Activated naive CD4-positive, alpha-beta T cell treated with Interleukin-2 at 50 U/mL for 16 hours (primary cell): ENCODE data around the gene EGFL7.

Experiments
- DNase-seq: peaks from one replicate; pipeline ENCODE4 v3.0.0-alpha.2; 2020

EGFL7 gene

DNA sequence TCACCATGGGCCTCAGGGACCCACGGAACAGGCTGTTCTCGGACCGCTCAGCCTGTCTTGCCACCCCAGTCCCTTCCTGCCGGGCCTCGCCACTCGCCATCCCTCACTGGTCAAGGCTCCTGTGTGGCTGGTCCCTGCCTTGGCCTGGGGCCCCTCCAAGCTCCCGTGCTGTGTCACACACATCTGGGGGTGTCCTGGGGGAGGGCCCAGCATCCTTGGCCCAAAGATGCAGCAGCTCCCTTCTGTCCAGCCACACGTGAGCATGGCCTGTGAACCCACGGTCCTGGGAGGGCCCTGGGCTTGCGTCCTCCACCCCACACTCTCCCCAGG, 425 bp upstream of the EGFL7 start:
- DNase-seq = no peak

DNA sequence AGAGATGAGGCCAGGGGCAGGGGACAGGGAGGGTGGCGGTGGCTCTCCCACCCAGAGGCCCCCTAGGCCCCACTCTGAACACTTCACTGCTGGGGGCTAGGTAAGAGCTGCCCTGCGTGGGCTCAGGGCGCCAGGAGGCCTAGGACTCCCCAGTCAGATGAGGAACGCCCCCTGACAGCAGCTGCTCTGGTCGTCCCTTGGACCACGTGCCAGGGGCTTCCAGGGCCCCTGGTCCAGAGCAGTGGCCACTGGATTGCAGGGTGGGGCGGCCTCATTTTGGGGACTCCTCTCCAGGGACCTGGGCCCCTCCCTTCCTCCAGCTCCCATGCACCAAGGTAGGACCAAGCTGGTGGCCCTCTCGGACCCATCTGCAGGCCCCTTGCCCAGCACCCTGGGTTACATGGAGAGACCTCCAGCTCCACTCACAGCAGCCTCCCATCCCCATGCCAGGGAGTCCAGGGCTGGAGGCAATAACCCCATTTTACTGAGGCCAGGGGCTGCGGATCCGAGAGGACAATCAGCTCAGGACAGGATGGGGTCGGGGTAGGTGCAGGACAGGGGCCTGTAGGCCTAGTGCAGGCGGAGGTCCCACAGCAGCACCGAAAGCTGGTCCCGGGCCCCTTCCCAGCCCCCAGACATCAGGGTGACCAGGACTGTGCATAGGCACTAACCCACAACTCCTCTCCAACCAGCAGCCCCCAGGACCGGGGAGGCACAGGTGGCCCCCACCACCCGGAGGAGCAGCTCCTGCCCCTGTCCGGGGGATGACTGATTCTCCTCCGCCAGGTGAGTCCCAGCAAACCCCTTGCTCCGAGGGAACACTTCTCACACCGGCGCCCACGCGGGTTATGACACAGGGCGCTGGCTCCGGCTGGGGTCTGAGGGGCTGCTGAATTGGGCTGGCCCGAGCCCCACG, 1.5 kb downstream of the EGFL7 start:
- no peak for DNase-seq

DNA sequence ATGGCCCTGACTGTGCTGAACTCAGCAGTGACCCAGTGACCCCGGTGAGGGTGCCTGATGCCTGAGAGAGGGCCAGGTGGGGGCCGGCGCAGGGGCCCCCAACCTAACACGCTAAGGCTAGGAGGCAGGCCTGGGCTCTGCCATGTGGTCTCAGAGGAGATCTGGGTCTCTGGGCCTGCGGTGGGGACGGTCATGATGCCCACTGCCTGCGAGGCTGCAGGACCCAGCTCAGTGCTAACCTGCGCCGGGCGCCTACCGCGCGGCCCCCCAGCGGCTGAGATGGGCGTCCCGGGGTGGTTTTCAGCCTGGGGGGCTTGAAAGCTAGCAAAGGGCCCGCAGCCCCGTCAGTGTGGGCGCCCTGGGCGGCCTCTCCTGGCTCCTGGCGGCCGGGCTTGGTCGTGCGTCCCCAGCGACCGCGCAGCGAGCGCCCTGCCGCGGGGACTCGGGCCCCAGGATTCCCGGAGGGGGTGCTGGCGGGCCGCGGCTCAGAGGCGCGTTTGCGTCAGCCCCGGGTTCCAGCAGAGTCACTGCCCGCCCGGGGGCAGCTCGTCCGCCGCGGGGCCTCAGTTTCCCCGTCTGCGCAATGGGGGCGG, 2.5 kb downstream of the EGFL7 start:
- peak; percentile 24 for DNase-seq

DNA sequence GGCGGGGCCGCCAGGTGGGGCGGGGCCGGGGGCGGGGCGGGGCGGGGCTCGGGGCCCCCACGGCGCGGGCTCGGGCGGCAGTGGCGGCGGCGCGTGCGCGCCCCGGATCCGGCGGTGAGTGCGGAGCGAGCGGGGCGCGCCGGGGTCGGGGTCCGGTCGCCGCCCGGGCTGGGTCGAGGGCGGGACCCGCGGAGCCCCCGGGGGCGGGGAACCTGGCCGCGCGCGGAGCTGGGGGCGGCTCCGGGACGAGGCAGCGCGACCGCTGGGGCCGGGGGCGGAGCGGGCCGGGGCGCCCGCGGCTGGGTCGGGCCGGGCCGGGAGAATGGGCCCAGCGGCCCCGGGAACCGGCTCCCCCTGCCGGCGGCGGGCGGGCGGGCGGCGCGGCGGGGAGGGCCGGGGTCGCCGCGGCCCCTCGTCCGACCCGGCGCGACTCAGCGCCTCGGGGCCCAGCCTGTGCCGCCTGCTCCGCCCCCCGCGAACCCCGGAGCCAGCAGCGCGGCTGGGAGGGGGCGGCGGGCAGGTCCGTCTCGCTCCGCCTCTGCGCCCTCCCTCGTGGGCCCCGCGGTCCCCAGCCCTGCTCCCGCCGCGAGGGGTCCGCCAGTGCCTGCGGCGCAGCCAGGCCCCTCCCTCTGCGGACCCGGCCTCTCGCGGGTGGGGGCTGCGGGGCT, 3.1 kb downstream of the EGFL7 start:
- peak; percentile 26 for DNase-seq

DNA sequence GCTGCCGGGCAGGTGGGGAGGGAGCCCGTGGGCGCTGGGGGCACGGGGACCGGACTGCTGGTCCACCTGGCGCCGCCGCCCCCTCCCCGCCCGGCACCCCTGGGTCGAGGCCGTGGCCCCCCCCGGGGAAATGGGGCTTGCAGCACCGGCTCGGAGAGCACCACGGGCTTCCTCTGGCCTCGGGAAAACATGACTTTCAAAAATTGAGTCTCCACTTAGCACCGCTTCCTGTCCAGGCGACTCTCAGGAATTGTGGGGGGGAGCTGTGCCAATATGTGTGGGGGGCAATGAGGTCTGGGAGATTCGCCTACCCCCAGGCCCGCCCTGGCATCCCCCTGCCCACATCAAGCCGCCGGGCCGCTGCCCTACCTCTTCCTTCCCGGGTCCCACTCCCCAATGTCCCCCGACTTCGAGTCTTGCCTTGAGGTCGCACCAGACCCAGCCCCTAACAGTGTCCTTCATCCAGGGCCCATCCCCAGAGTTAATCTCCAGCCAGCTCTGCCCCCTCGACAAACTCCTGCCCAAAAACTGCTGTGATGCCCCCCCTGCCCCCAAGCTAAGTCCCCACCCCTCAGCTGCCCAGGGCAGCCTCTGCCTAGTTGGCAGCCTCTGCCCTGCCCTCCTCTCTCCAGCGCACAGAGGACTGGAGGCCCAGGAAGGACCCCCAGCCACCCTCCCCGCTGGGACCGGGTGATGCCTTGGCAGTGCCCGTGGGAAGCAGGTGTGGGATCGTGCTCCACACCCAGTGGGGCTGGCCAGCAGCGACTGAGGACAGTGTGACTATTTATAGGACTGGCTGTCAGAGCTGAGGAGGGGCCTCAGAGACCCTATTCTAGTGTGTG, 3.9 kb downstream of the EGFL7 start:
- no peak for DNase-seq

DNA sequence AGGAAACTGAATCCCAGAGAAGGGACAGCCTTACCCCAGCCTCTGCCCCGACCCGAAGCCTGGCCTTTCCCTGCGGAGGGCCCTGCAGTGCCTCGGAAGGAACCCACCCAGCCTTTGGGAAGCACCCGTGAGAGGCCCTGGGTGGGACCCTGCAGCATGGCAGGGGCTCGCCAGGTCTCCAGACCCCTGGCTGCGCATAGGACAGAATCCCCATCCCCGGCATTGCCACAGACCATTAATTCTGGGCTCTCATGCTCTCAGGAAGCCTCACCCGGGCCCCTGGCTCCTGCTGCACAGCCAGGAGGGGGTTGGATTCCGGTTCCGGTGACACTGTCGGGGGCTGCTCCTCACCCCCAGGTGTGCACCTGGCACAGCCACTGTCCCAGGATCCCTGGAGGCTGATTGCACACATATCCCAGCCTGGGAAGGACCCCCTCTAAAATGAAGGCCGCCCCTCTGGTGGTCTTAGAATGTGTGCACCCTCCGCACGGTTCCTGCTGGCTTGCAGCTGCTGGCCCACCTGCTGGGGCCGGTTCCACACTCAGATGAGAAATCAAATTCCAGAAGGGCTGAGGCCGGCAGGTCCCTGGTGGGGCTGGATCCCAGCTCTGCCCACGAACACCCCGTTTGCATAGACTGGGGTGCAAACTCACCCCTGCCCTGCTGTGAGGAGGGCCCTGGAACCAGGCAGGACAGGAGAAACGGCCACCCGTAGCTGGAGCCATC, 4.7 kb downstream of the EGFL7 start:
- DNase-seq = no peak

DNA sequence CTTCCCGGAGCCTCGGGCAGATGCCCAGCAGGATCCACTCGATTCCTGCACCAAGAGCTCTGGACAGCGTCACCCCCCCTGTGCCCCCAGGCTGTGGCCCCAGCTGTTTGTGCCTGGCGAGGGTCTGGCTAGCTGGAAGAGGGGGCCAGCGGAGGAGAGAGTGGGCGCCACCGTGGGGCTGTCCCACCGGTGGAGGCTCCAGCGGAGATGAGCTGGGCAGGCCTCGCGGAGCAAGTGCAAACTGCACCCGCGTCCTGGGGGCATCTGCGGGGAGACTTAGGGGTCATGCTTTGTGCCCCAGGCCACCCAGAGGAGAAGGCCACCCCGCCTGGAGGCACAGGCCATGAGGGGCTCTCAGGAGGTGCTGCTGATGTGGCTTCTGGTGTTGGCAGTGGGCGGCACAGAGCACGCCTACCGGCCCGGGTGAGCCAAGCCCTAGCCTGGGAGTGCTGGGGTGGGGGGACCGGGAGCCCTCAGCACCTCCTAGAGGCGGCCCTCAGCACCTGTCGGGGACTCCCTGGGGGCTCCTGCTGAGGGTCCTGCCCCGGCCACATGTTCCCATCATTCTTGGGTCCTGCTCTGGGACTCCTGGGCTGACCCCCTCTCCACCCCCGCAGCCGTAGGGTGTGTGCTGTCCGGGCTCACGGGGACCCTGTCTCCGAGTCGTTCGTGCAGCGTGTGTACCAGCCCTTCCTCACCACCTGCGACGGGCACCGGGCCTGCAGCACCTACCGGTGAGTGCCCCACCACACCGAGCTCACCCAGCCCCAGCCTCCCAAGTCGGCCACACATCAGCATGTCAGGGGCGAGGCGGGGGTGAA, 5.4 kb downstream of the EGFL7 start:
- DNase-seq = no peak

DNA sequence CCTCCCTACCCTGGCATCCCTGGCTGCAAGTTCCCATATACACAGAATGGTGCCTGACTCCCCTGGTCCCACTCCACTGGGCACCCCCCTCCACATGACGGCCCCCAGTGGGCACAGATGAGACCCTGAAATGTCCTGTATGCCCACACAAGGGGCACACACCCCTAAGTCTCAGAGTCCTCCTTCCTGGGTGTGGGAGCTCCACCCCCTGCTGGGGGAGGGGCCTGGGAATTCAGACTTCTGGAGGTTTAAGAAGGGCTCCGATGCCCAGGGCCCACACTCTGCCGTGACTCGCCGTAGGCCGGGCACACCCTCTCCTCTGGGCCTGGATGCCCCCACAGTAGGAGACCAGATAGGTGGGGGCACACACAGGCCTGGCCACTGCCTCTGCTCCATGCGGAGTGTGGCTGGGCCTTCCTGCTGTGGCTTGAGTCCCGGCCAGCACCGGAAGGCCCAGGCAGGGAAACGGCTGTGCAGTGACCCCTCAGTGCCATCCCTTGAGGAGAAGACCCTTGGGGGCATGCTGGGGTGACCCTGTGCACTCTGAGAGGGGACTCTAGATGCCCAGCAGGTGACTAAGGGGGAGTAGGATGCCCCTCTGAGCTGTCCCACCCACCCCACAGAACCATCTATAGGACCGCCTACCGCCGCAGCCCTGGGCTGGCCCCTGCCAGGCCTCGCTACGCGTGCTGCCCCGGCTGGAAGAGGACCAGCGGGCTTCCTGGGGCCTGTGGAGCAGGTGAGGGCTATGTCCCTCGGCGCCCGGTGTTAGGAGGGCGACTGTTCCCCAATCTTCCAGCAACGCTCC, 6.5 kb downstream of the EGFL7 start:
- DNase-seq = no peak

DNA sequence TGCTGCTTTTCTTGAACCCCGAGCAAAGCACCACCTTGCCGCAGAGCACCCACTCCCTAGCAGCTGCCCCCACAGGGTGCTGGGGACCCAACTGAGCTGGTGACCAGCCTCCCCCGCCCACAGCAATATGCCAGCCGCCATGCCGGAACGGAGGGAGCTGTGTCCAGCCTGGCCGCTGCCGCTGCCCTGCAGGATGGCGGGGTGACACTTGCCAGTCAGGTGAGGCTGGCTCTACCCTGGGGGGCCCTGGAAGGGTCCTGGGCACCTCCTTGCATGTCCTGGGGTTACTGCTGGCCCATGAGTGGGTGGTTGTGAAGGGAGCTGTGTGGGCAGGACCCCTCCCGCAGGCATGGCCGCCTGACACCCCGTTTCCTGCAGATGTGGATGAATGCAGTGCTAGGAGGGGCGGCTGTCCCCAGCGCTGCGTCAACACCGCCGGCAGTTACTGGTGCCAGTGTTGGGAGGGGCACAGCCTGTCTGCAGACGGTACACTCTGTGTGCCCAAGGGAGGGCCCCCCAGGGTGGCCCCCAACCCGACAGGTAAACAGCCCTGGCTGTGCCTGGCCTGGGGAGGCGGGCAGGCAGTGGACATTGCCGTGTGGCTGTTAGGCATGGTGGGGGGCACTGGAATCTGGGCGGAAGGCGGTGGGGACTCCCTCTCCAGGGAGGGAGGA, 7.2 kb downstream of the EGFL7 start:
- no peak for DNase-seq

DNA sequence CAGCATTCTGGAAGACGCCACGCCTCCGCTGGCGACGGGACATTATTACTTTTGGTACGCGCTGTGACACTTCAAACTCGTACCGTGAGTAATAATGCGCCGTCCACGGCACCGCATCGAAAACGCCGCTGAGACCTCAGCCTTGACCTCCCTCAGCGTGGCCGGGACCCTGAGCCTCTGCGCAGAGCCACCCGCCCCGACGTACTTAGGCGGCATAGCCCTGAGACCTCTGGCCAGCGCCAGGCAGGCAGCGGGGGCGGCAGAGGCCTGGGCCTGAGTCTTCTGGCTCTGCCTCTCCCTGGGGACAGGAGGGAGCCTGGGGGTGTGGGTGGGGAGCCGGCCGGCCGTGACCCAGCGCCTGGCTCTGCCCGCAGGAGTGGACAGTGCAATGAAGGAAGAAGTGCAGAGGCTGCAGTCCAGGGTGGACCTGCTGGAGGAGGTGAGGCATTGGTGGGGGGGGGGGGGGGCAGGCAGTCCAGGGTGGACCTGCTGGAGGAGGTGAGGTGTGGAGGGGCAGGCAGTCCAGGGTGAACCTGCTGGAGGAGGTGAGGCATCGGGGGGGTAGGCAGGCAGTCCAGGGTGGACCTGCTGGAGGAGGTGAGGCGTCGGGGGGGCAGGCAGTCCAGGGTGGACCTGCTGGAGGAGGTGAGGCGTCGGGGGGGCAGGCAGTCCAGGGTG, 8.0 kb downstream of the EGFL7 start:
- DNase-seq = no peak

DNA sequence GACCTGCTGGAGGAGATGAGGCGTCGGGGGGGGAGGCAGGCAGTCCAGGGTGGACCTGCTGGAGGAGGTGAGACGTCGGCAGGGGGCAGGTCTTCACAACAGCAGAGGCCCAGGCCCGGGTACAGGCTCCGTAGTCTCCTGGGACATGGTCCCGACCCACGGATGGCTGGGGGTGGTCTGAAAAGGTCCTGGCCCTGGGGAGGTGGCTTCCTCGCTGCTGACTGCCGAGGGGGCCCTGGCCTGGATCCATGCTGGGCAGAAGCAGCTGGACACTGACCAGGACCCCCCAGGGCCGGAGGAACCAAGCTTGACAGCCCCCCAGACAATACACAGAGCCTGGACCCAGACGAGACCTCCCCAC, 8.5 kb downstream of the EGFL7 start:
- DNase-seq = no peak

DNA sequence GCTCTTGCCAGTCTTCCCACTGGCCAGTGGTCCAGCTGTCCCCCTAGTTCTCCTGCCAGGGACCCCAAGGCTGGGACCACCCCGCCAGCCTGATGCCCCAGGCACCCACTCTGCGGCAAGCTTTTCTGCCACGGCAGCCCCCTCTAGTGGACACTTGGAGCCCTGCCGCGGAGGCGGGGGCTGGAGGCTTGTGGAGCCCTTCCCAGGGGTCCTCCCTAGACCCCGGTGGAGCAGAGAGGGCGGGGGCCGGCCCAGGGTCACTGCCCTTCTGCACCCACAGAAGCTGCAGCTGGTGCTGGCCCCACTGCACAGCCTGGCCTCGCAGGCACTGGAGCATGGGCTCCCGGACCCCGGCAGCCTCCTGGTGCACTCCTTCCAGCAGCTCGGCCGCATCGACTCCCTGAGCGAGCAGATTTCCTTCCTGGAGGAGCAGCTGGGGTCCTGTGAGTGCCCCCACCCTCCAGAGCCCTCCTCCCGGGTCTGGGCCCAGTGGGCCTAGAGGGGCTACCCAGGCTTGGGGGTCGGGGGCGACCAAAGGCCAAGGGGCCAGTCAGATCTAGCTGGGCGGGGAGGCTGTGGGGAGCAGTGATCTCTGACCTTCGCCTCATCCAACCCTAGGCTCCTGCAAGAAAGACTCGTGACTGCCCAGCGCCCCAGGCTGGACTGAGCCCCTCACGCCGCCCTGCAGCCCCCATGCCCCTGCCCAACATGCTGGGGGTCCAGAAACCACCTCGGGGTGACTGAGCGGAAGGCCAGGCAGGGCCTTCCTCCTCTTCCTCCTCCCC, 9.1 kb downstream of the EGFL7 start:
- peak; percentile 54 for DNase-seq

DNA sequence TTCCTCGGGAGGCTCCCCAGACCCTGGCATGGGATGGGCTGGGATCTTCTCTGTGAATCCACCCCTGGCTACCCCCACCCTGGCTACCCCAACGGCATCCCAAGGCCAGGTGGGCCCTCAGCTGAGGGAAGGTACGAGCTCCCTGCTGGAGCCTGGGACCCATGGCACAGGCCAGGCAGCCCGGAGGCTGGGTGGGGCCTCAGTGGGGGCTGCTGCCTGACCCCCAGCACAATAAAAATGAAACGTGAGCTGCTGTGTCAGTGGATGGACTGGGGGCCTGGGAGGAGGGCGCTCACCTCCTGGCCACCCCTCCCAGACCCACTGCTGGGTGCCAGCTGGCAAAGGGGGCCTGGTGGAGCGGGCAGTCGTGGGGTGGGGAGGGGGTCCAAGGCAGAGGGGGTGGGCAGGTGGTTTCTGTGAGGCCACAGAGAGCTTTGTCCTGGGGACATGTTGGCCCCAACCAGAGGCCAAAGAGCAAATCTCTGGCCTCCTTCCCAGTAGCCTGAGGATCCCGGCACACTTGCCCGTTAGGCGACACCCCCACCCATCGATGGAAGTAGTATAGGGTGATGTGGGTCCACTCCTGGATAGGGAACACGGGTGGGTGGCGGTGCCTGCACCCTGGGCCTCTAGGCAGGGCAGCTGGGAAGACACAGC, 9.8 kb downstream of the EGFL7 start:
- DNase-seq = no peak

DNA sequence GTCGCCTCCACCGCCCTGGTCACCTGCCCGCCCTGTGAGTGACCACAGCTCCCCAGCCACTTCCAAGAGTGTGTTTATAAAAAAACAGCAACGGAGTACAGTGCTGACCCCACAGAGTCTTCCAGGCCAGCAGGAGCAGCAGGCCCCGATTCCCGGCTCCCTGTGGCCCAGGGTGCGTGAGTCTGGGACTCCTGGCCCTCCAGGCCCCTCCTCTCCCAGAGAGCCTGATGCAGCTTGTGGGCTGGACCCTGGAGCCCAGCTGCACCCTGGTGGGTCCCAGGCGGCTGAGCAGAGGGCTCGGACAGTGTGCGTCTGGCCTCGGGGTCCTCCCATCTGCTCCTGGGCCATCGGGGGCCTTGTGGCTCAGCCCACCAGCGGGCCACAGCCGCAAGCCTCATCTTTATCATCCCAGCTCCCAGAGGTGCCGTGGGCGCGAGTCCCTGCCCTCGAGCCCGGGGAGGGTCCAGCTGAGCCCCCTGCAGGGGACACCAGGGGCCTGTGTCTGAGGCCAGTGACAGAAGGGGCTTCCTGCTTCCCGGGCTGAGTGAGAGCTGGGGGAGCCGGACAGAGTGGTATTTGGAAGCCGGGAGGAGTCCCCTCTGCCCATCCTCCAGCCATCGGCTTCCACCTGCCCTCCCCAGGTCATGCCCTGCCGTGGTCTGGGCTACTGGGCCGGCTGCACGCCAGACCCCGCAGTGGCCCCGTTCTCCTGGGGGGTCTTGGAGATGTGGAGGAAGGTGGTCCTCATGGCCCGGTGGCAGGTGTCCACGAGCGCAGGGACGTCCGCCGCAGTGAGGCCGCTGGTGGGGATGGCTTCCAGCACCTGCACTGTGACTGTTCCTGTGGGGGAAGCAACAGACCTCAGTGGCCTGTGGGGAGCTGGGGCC, 10.6 kb downstream of the EGFL7 start:
- DNase-seq = no peak

DNA sequence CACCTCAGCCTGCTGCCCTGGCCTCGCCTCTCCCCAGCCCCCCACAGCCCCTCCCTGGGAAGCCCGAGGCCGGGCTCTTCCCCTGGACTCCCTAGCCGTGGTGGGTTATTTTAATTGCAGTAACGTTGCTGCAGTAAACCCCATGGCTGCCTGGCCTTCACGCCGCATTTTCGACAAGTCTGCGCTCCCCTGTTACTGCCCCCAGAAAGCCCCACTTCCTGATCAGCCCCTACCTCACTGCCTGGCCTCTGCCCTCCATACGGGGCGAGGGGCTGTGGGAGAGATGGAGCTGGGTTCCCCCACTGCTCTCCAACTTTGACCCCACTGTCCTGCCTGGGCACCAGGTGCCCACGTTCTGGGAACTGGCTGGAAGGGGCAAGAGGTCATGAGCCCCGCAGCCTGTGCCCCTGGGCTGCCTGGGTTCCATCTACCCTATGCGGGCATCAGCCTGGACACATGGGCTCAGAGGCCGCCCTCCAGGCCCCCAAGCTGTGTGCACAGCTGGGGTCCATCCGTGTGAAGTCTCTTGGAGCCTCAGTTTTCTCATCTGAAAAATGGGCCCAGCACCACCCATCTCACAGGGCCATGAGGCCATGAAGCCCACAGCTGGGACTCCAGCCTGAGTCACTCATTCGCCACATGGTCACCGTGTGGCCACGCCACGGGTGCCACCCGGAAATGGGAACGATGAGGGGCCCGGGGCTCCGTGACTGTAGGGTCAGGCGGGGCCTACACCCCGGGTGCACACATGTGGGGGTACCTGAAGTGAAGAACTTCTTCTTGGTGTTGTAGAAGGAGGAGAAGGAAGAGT, 11.5 kb downstream of the EGFL7 start:
- no peak for DNase-seq

DNA sequence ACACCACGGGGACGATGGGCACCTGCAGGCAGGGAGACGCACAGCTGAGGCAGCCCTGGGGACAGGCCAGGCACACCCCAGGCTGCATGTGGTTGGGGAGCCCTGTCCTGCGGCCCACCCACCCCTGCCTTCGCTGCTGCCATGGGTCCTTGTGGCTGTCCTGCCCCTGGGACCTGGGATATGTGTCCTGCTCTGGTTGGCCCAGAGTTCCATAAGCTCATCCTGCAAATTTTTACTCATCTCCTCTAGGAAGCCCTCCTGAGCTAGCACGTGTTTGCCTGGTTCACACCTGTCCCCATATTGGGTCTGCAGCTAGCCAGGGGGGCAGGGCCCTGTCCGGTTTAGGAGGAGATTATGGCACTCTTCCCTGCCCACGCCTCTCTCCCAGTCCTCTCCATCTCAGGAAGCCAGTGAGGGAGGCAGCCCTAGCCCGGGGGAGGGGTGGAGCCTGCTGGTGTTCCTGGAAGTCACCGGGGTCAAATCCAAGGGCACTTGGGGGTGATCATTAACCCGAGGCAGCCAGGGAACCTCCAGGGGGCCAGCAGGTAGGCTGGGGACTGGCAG, 12.2 kb downstream of the EGFL7 start:
- DNase-seq = no peak
